ENCODE data around the gene AMH.
A peak's percentile ranks its signal among the peaks of the same experiment; 100 is the strongest.

Gene AMH

GRCh38 chr19:2249880-2250765 is 1.0 kb downstream of the AMH start:
- DNase-seq (ENCODE audit: low read depth in 2 of 2), result no peak

GRCh38 chr19:2250766-2251105 is 1.6 kb downstream of the AMH start:
- DNase-seq (ENCODE audit: low read depth in 2 of 2), result no peak

GRCh38 chr19:2251106-2252054 is 2.3 kb downstream of the AMH start:
- no peak for DNase-seq (ENCODE audit: low read depth in 2 of 2)

GRCh38 chr19:2252055-2252796 is 3.1 kb downstream of the AMH start:
- no peak for DNase-seq (ENCODE audit: low read depth in 2 of 2)

- no peak for DNase-seq (ENCODE audit: low read depth in 2 of 2)
Observed at GRCh38 chr19:2252797-2253105, 3.6 kb downstream of the AMH start.

- no peak for DNase-seq (ENCODE audit: low read depth in 2 of 2)
Observed at GRCh38 chr19:2253106-2254063, 4.3 kb downstream of the AMH start.

GRCh38 chr19:2254064-2254872 is 5.1 kb downstream of the AMH start:
- DNase-seq (ENCODE audit: low read depth in 2 of 2), result no peak

GRCh38 chr19:2255112-2255845 is 6.2 kb downstream of the AMH start:
- no peak for DNase-seq (ENCODE audit: low read depth in 2 of 2)

- DNase-seq (ENCODE audit: low read depth in 2 of 2), result no peak
Observed at GRCh38 chr19:2255982-2256685, 7.0 kb downstream of the AMH start, which contains the start of gene JSRP1. Gene JSRP1, minus strand, starts transcription at chr19:2256417. Its CDS starts 1,103 bp downstream, at chr19:2255314.

GRCh38 chr19:2259336-2259735 is 10.2 kb downstream of the AMH start:
- DNase-seq (ENCODE audit: low read depth in 2 of 2), result no peak

- DNase-seq (ENCODE audit: low read depth in 2 of 2), result no peak
Observed at GRCh38 chr19:2260341-2260805, 11.2 kb downstream of the AMH start.

GRCh38 chr19:2261438-2262172 is 12.5 kb downstream of the AMH start:
- no peak for DNase-seq (ENCODE audit: low read depth in 2 of 2)

- DNase-seq (ENCODE audit: low read depth in 2 of 2), result no peak
Observed at GRCh38 chr19:2266183-2266993, 17.3 kb downstream of the AMH start.

GRCh38 chr19:2268480-2268830 is 19.3 kb downstream of the AMH start:
- DNase-seq (ENCODE audit: low read depth in 2 of 2), result no peak

- no peak for DNase-seq (ENCODE audit: low read depth in 2 of 2)
Observed at GRCh38 chr19:2268861-2269243, 19.7 kb downstream of the AMH start.

- peak; percentile 98 to 99 for DNase-seq (ENCODE audit: low read depth in 2 of 2)
Observed at GRCh38 chr19:2269244-2270156, 20.4 kb downstream of the AMH start.

Data from stimulated activated CD4-positive, alpha-beta T cell treated with anti-CD3 and anti-CD28 coated beads, Interleukin-1b, Interleukin-23, amount 100 ng/mL, for 1 hour (primary cell).